Measurements from ENCODE around the gene WWOX. TPM values are rescaled to one million over a fixed set of nuclear protein-coding genes. Genes with fewer than 3 reads are reported as not detected.

Gene WWOX
- total and polyA plus RNA-seq, 3 experiments from 2014 or later = 17.2 to 18.6 (median 18.2) TPM

- no peak overlapping the region for H3K27ac Mint-ChIP-seq
- CTCF ChIA-PET = interaction anchor here (0.8 kb wide), 1 partner anchor 9 kb away, joined by 3 read pairs; no protein-coding TSS in a partner anchor
- Histone ChIP-seq H3K36me3 (ENCODE audit: insufficient read depth, low read length) (no peaks in the 10 kb centered on the region), H3K9me3 (ENCODE audit: low read length) (no peaks in the 10 kb centered on the region), H3K27ac (ENCODE audit: low read depth, low read length) (no peak overlapping the region), H3K27me3 (ENCODE audit: insufficient read depth, low read length, poor library complexity, severe bottlenecking) (no peaks in the 10 kb centered on the region), H3K4me1 (ENCODE audit: insufficient read depth, low read length) (no peaks in the 10 kb centered on the region), H3K4me3 (ENCODE audit: low read length) (no peak overlapping the region)
- POLR2A ChIA-PET = no interaction called here
- H3K4me3 Mint-ChIP-seq = no peak overlapping the region
- no peaks in the 10 kb centered on the region for H3K9me3 Mint-ChIP-seq
- H3K27me3 Mint-ChIP-seq = peaks cover 0 to 2% of the 10 kb centered on the region in 2 donors
- DNase-seq = no peak
- peaks cover 0 to 6% (median 0%) of the 10 kb centered on the region in 3 donors for H3K4me1 Mint-ChIP-seq
- H3K36me3 Mint-ChIP-seq = peaks cover 0 to 5% (median 0%) of the 10 kb centered on the region in 3 donors
Observed at GRCh38 chr16:79007614-79008013, 908.2 kb downstream of the WWOX start.

DNA sequence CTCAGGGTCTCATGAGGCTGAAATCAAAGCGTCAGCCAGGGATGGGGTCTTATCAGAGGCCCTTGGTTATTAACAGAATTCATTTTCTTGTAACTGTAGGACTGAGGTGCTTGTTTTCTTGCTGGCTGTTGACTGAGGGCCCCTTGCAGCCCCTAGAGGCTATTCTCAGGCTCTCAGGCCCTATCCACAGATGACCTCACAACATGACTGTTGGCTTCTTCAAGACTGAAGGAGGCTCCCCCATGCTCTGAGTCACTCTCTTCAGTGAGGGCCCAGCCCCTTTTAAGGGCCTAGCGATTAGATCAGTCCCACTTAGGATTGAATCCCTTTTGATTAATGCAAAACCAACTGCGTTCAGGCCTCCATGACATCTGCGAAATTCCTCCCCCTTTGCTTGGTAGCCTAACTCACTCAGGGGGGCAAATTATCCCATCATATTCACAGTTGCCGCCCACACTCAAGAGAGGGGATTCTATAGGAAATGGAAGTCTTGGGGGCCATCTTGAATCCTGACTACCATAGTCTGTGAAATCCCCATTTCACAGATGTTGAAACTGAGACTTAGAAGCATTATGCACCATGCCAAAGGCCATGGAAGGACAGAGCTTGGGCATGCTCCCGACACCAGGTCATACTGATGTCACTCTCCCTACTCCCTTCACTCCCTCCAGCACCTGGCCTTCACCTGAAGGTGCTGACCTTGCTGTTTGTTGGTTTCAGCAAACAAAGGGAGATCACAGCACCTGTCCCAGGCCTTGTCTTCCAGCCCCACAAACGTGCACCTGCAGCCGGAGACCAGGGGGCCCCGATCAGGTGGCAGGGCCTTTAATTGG lies 908.8 kb downstream of the WWOX start:
- Histone ChIP-seq H3K9me3 (ENCODE audit: low read length) (no peaks in the 10 kb centered on the region), H3K4me3 (ENCODE audit: low read length) (no peak overlapping the region), H3K4me1 (ENCODE audit: insufficient read depth, low read length) (no peaks in the 10 kb centered on the region), H3K27me3 (ENCODE audit: insufficient read depth, low read length, poor library complexity, severe bottlenecking) (no peaks in the 10 kb centered on the region), H3K36me3 (ENCODE audit: insufficient read depth, low read length) (no peaks in the 10 kb centered on the region), H3K27ac (ENCODE audit: low read depth, low read length) (no peak overlapping the region)
- ChIA-PET POLR2A (no interaction called here), CTCF (interaction anchor here (0.8 kb wide), 1 partner anchor 10 kb away, joined by 3 read pairs; no protein-coding TSS in a partner anchor)
- DNase-seq = no peak
- Mint-ChIP-seq H3K36me3 (peaks cover 0 to 5% (median 0%) of the 10 kb centered on the region in 3 donors), H3K4me3 (no peak overlapping the region), H3K27me3 (peaks cover 0 to 2% of the 10 kb centered on the region in 2 donors), H3K4me1 (peaks cover 0 to 8% (median 2%) of the 10 kb centered on the region in 3 donors), H3K9me3 (no peaks in the 10 kb centered on the region), H3K27ac (peak overlapping the region in 1 of 8 donors; percentile 54)

DNA sequence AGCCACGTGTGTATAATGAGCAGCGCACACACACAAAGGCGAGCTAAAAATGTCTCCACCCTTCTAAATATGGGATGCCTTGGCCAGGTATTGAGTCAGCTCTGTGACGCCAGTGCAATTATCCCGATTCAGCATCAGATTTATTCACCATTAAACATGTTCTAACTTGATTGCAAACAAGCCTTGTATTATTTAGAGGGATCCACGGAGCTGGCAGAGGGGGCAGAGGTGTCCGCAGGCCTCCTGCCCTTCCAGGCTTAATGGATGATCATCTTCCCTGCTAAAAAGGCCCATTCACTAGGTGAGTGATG lies 909.4 kb downstream of the WWOX start:
- CTCF ChIA-PET = no interaction called here
- Mint-ChIP-seq H3K4me1 (peaks cover 0 to 10% (median 3%) of the 10 kb centered on the region in 3 donors), H3K27ac (peak overlapping the region in 1 of 8 donors; percentile 54), H3K9me3 (no peaks in the 10 kb centered on the region), H3K27me3 (peaks cover 0 to 2% of the 10 kb centered on the region in 2 donors), H3K4me3 (no peak overlapping the region), H3K36me3 (peaks cover 0 to 5% (median 0%) of the 10 kb centered on the region in 3 donors)
- Histone ChIP-seq H3K27ac (ENCODE audit: low read depth, low read length) (no peak overlapping the region), H3K36me3 (ENCODE audit: insufficient read depth, low read length) (no peaks in the 10 kb centered on the region), H3K27me3 (ENCODE audit: insufficient read depth, low read length, poor library complexity, severe bottlenecking) (no peaks in the 10 kb centered on the region), H3K9me3 (ENCODE audit: low read length) (no peaks in the 10 kb centered on the region), H3K4me1 (ENCODE audit: insufficient read depth, low read length) (no peaks in the 10 kb centered on the region), H3K4me3 (ENCODE audit: low read length) (no peak overlapping the region)
- no peak for DNase-seq
- POLR2A ChIA-PET = no interaction called here

DNA sequence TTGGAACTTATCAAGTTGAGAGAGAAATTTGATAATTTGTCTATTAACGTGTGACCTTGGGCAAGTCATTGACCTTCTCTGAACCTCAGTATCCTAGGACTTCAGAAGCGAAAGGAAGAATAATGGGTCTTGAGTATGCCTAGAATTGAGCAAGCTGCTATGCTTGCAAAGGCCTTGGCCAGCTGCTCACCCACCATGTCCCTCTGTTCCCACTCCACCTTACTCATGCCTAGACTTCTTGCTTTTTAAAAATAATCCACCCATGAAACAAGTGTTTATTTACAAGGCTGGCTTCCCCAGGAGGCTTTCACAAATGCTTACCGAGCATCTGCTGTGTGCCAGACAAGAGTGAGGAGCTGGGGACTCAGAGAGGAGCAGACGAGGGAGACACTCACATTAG lies 910.4 kb downstream of the WWOX start:
- H3K9me3 Mint-ChIP-seq = no peaks in the 10 kb centered on the region
- peaks cover 0 to 2% of the 10 kb centered on the region in 2 donors for H3K27me3 Mint-ChIP-seq
- H3K36me3 Mint-ChIP-seq = peaks cover 0 to 5% (median 0%) of the 10 kb centered on the region in 3 donors
- ChIA-PET CTCF (no interaction called here), POLR2A (no interaction called here)
- H3K36me3 ChIP-seq (ENCODE audit: insufficient read depth, low read length) = no peaks in the 10 kb centered on the region
- H3K27me3 ChIP-seq (ENCODE audit: insufficient read depth, low read length, poor library complexity, severe bottlenecking) = no peaks in the 10 kb centered on the region
- no peak for DNase-seq
- H3K4me1 ChIP-seq (ENCODE audit: insufficient read depth, low read length) = no peaks in the 10 kb centered on the region
- no peak overlapping the region for H3K4me3 ChIP-seq (ENCODE audit: low read length)
- no peak overlapping the region for H3K4me3 Mint-ChIP-seq
- no peak overlapping the region for H3K27ac Mint-ChIP-seq
- H3K9me3 ChIP-seq (ENCODE audit: low read length) = no peaks in the 10 kb centered on the region
- no peak overlapping the region for H3K27ac ChIP-seq (ENCODE audit: low read depth, low read length)
- peaks cover 0 to 10% (median 3%) of the 10 kb centered on the region in 3 donors for H3K4me1 Mint-ChIP-seq

- Mint-ChIP-seq H3K36me3 (peaks cover 0 to 2% (median 0%) of the 10 kb centered on the region in 3 donors), H3K27ac (no peak overlapping the region), H3K4me1 (peaks cover 0 to 10% (median 3%) of the 10 kb centered on the region in 3 donors), H3K27me3 (peaks cover 0 to 2% of the 10 kb centered on the region in 2 donors), H3K9me3 (no peaks in the 10 kb centered on the region), H3K4me3 (no peak overlapping the region)
- no peaks in the 10 kb centered on the region for H3K36me3 ChIP-seq (ENCODE audit: insufficient read depth, low read length)
- no peaks in the 10 kb centered on the region for H3K4me1 ChIP-seq (ENCODE audit: insufficient read depth, low read length)
- no peak for DNase-seq
- no peak overlapping the region for H3K27ac ChIP-seq (ENCODE audit: low read depth, low read length)
- H3K9me3 ChIP-seq (ENCODE audit: low read length) = no peaks in the 10 kb centered on the region
- ChIA-PET CTCF (no interaction called here), POLR2A (no interaction called here)
- H3K27me3 ChIP-seq (ENCODE audit: insufficient read depth, low read length, poor library complexity, severe bottlenecking) = no peaks in the 10 kb centered on the region
- no peak overlapping the region for H3K4me3 ChIP-seq (ENCODE audit: low read length)
Observed at GRCh38 chr16:79011282-79011681, 911.8 kb downstream of the WWOX start.

DNA sequence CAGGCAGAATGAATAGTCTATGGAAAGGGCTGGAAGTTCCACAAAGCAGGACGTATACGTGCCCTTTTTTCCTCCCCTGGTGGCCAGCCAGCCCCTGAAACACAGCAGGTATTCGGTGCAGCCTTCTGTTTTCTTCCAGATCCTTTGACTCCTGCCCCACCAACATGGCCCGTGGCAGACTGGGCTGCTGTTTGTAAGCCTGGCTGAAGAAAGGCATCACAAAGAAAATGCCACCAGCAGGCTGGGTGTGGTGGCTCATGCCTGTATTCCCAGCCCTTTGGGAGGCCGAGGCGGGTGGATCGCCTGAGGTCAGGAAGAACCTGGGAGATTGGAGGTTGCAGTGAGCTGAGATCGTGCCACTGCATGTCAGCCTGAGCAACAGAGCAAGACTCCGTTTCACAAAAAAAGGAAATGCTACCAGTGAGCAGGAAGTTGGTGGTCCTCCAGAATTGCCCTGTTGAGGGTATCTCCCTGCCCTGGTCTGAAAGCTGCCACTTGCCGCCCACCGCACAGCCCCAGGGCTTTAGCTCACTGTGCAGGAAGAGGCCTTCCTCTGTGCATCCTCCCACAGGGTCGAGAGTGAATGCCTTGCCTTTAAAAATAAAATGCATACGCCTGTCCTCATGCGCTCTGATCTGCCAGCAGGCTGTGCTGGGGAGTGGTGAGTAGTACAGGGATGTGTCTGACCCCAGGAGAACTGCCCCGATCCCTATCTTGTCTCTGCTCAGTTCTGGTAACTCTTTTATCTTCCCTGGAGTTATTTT lies 913.4 kb downstream of the WWOX start:
- Histone ChIP-seq H3K27ac (ENCODE audit: low read depth, low read length) (no peak overlapping the region), H3K4me3 (ENCODE audit: low read length) (no peak overlapping the region), H3K4me1 (ENCODE audit: insufficient read depth, low read length) (no peaks in the 10 kb centered on the region), H3K36me3 (ENCODE audit: insufficient read depth, low read length) (no peaks in the 10 kb centered on the region), H3K9me3 (ENCODE audit: low read length) (no peaks in the 10 kb centered on the region), H3K27me3 (ENCODE audit: insufficient read depth, low read length, poor library complexity, severe bottlenecking) (no peaks in the 10 kb centered on the region)
- Mint-ChIP-seq H3K4me1 (peaks cover 0 to 5% (median 3%) of the 10 kb centered on the region in 3 donors), H3K27me3 (no peaks in the 10 kb centered on the region), H3K4me3 (no peak overlapping the region), H3K36me3 (peaks cover 0 to 4% (median 0%) of the 10 kb centered on the region in 3 donors), H3K27ac (peak overlapping the region in 1 of 8 donors; percentile 51), H3K9me3 (no peaks in the 10 kb centered on the region)
- ChIA-PET CTCF (no interaction called here), POLR2A (no interaction called here)
- DNase-seq = no peak

GRCh38 chr16:79013930-79014660 lies 914.6 kb downstream of the WWOX start:
- Mint-ChIP-seq H3K4me3 (peak overlapping the region in 1 of 7 donors; percentile 63), H3K9me3 (no peaks in the 10 kb centered on the region), H3K27ac (no peak overlapping the region), H3K27me3 (no peaks in the 10 kb centered on the region), H3K36me3 (peaks cover 0 to 3% (median 0%) of the 10 kb centered on the region in 3 donors), H3K4me1 (peaks cover 0 to 5% (median 3%) of the 10 kb centered on the region in 3 donors)
- no peaks in the 10 kb centered on the region for H3K4me1 ChIP-seq (ENCODE audit: insufficient read depth, low read length)
- H3K27me3 ChIP-seq (ENCODE audit: insufficient read depth, low read length, poor library complexity, severe bottlenecking) = no peaks in the 10 kb centered on the region
- ChIA-PET POLR2A (no interaction called here), CTCF (no interaction called here)
- H3K27ac ChIP-seq (ENCODE audit: low read depth, low read length) = no peak overlapping the region
- no peak for DNase-seq
- no peak overlapping the region for H3K4me3 ChIP-seq (ENCODE audit: low read length)
- no peaks in the 10 kb centered on the region for H3K9me3 ChIP-seq (ENCODE audit: low read length)
- no peaks in the 10 kb centered on the region for H3K36me3 ChIP-seq (ENCODE audit: insufficient read depth, low read length)
